SK-N-SH treated with all-trans-retinoic acid at 6 μM for 48 hours (cell line): ENCODE measurements around the gene SENP3.
A peak's percentile ranks its signal among the peaks of the same experiment; 100 is the strongest.

Source experiments
- ATAC-seq: fragments of 200-7000 bp; cut with Tn5 transposase; 3 replicates; pipeline ENCODE4 v1.9.1; 2020; ENCODE audit warnings: mild to moderate bottlenecking, moderate library complexity
- CREB5 ChIP-seq: fragments of 250-450 bp; sonication (Bioruptor Pico); IDR thresholded peaks from 2 replicates; pipeline ENCODE4 v1.5.1; 2020; ENCODE audit warnings: low read depth, mild to moderate bottlenecking, moderate library complexity
- ESRRG ChIP-seq: fragments of 250-450 bp; sonication (Bioruptor Pico); IDR thresholded peaks from 2 replicates; pipeline ENCODE4 v1.6.1; 2021; ENCODE audit warnings: mild to moderate bottlenecking
- ISL1 ChIP-seq: fragments of 250-450 bp; sonication (Bioruptor Pico); IDR thresholded peaks from 2 replicates; pipeline ENCODE4 v2.1.2; 2022; ENCODE audit warnings: mild to moderate bottlenecking, moderate library complexity
- OSR1 ChIP-seq: fragments of 250-450 bp; sonication (Bioruptor Pico); IDR thresholded peaks from 2 replicates; pipeline ENCODE4 v1.8.0; 2022; ENCODE audit warnings: moderate library complexity, mild to moderate bottlenecking, inconsistent platforms
- PATZ1 ChIP-seq: fragments of 250-450 bp; sonication (Bioruptor Pico); IDR thresholded peaks from 2 replicates; pipeline ENCODE4 v1.8.0; 2020; ENCODE audit warnings: mild to moderate bottlenecking, moderate library complexity, borderline replicate concordance
- POU6F1 ChIP-seq: fragments of 250-450 bp; sonication (Bioruptor Pico); IDR thresholded peaks from 2 replicates; pipeline ENCODE4 v1.8.0; 2021; ENCODE audit warnings: low read depth, mild to moderate bottlenecking, moderate library complexity, borderline replicate concordance
- PPARA ChIP-seq: fragments of 250-450 bp; sonication (Bioruptor Pico); IDR thresholded peaks from 2 replicates; pipeline ENCODE4 v1.5.0; 2020; ENCODE audit warnings: mild to moderate bottlenecking, borderline replicate concordance
- RARB ChIP-seq: fragments of 250-450 bp; sonication (Bioruptor Pico); IDR thresholded peaks from 2 replicates; pipeline ENCODE4 v1.8.0; 2021; ENCODE audit warnings: mild to moderate bottlenecking, moderate library complexity
- SNAI2 ChIP-seq: fragments of 250-450 bp; sonication (Bioruptor Pico); IDR thresholded peaks from 2 replicates; pipeline ENCODE4 v1.5.0; 2020; ENCODE audit warnings: mild to moderate bottlenecking, moderate library complexity
- TCF4 ChIP-seq: fragments of 250-450 bp; sonication (Bioruptor Pico); IDR thresholded peaks from 2 replicates; pipeline ENCODE4 v1.8.0; 2021; ENCODE audit warnings: mild to moderate bottlenecking, moderate library complexity, borderline replicate concordance
- TOX ChIP-seq: fragments of 250-450 bp; sonication (Bioruptor Pico); IDR thresholded peaks from 2 replicates; pipeline ENCODE4 v1.8.0; 2021; ENCODE audit warnings: mild to moderate bottlenecking, moderate library complexity, borderline replicate concordance
- ZFP3 ChIP-seq: fragments of 250-450 bp; sonication (Bioruptor Pico); IDR thresholded peaks from 2 replicates; pipeline ENCODE4 v1.5.0; 2020; ENCODE audit warnings: mild to moderate bottlenecking, moderate library complexity
- ZNF565 ChIP-seq: fragments of 450-650 bp; formaldehyde crosslinking; conservative IDR thresholded peaks from 2 replicates; pipeline ENCODE4 v1.5.0; 2020; ENCODE audit warnings: low read depth, mild to moderate bottlenecking, moderate library complexity
- ZNF70 ChIP-seq: fragments of 450-650 bp; formaldehyde crosslinking; IDR thresholded peaks from 2 replicates; pipeline ENCODE4 v1.5.0; 2020; ENCODE audit warnings: mild to moderate bottlenecking, moderate library complexity
- ZNF8 ChIP-seq: fragments of 450-650 bp; formaldehyde crosslinking; IDR thresholded peaks from 2 replicates; pipeline ENCODE4 v1.5.0; 2020; ENCODE audit warnings: mild to moderate bottlenecking, moderate library complexity
- TF ChIP-seq, protein P1 (sequence below): fragments of 250-450 bp; sonication (Bioruptor Pico); IDR thresholded peaks from 2 replicates; pipeline ENCODE4 v1.5.0; 2020; ENCODE audit warnings: mild to moderate bottlenecking, moderate library complexity

SENP3 gene

GRCh38 chr17:7579834-7580603 is 18.3 kb downstream of the SENP3 start:
- no peak for TF ChIP-seq TOX (CRISPR knock-in tag)
- no peak for TF ChIP-seq ISL1 (CRISPR knock-in tag)
- no peak for TF ChIP-seq PPARA (CRISPR knock-in tag)
- TF ChIP-seq OSR1 = no peak
- ATAC-seq = peak; percentile 2

- TF ChIP-seq ZFP3 (CRISPR knock-in tag) (0 out of 2 replicates have a peak, but pooled peaks have one; percentile 30), OSR1 (no peak), POU6F1 (CRISPR knock-in tag) (no peak), PATZ1 (CRISPR knock-in tag) (no peak), ZNF8 (no peak)
- TF ChIP-seq, all 23 proteins: peak for 1
Observed at GRCh38 chr17:7580604-7581575, 19.2 kb downstream of the SENP3 start.

DNA sequence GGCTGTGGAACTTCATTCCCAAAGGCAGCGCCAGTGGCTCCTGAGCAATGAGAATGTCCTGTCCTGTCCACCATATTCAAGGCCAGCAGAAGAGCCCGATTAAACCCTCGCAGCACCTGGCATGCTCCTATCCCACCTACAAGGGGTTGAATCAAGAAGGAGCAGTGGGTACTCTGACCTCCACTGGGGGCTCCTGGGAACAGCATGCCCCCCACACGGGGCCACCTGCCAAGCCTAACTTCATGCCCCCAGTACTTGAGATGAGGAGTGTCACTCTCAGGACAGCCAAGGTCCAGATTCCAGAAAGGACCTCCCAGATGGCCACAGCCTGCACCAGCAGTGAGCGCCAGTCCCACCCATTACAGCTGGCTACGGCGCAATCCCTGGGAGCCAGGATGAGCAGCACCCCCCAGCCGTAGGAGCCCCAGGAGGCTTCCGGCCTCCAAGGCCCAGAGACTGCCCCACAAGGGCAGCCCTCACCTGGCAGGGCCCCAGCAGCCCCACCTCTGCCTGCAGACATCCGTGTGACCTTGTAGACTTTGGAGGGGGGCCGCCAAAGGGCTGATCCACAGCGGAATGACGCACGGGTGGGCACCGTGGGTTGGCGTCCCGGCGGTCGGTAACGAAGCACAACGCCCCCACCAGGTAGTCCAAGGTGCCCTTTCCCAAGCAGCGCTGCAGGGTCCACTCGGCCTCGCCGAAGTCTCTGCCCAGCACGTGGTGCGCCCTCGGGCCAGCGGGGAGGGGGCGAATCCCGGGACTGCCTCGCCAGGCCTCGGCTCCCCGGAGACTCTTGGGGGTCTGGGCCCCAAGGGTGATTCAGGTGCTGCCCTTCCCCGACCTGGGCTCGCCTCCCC is 20.9 kb downstream of the SENP3 start:
- no peak for ATAC-seq
- no peak for TF ChIP-seq CREB5 (CRISPR knock-in tag)
- TF ChIP-seq ZNF70 = no peak
- TF ChIP-seq TCF4 = no peak
- TF ChIP-seq ZFP3 (CRISPR knock-in tag) = no peak
- TF ChIP-seq ZNF565 (CRISPR knock-in tag) = no peak
- TF ChIP-seq SNAI2 (CRISPR knock-in tag) = no peak
- TF ChIP-seq, protein P1, sequence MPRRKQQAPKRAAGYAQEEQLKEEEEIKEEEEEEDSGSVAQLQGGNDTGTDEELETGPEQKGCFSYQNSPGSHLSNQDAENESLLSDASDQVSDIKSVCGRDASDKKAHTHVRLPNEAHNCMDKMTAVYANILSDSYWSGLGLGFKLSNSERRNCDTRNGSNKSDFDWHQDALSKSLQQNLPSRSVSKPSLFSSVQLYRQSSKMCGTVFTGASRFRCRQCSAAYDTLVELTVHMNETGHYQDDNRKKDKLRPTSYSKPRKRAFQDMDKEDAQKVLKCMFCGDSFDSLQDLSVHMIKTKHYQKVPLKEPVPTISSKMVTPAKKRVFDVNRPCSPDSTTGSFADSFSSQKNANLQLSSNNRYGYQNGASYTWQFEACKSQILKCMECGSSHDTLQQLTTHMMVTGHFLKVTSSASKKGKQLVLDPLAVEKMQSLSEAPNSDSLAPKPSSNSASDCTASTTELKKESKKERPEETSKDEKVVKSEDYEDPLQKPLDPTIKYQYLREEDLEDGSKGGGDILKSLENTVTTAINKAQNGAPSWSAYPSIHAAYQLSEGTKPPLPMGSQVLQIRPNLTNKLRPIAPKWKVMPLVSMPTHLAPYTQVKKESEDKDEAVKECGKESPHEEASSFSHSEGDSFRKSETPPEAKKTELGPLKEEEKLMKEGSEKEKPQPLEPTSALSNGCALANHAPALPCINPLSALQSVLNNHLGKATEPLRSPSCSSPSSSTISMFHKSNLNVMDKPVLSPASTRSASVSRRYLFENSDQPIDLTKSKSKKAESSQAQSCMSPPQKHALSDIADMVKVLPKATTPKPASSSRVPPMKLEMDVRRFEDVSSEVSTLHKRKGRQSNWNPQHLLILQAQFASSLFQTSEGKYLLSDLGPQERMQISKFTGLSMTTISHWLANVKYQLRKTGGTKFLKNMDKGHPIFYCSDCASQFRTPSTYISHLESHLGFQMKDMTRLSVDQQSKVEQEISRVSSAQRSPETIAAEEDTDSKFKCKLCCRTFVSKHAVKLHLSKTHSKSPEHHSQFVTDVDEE = no peak
- no peak for TF ChIP-seq RARB (CRISPR knock-in tag)
- no peak for TF ChIP-seq ESRRG (CRISPR knock-in tag)

More at GRCh38 chr17:7580604-7581575, 19.2 kb downstream of the SENP3 start:
- no peak for ATAC-seq
